RWPE2 (cell line): ENCODE results near the gene NXPE3.
A peak's percentile ranks its signal among the peaks of the same experiment; 100 is the strongest.
"Not testable (repeated sequence)": the region's sequence is repeated elsewhere in the genome, so short reads cannot be mapped to it uniquely, and the experiment has no call there.

Experiments
- ATAC-seq: fragments of 200-7000 bp; cut with Tn5 transposase; 3 replicates; pipeline ENCODE4 v1.9.1; 2021; ENCODE audit warnings: low read depth
- DNase-seq: peaks from one replicate; pipeline ENCODE4 v3.0.0-alpha.2; 2020; ENCODE audit warnings: low spot score
- H3K27ac ChIP-seq: fragments of 450-650 bp; 2 replicates; pipeline ENCODE4 v1.5.1; 2017; ENCODE audit warnings: mild to moderate bottlenecking; ENCODE audit not compliant: poor library complexity, severe bottlenecking
- H3K27me3 ChIP-seq: fragments of 250-450 bp; sonication (Bioruptor Pico); 2 replicates; pipeline ENCODE4 v1.5.1; 2021; ENCODE audit warnings: mild to moderate bottlenecking, moderate library complexity; ENCODE audit not compliant: insufficient read depth, poor library complexity, severe bottlenecking
- H3K36me3 ChIP-seq: fragments of 250-450 bp; sonication (Bioruptor Pico); 2 replicates; pipeline ENCODE4 v1.5.1; 2020; ENCODE audit warnings: low read depth, mild to moderate bottlenecking, moderate library complexity
- H3K4me1 ChIP-seq: fragments of 250-450 bp; sonication (Bioruptor Pico); 2 replicates; pipeline ENCODE4 v1.5.1; 2021; ENCODE audit warnings: mild to moderate bottlenecking, moderate library complexity; ENCODE audit not compliant: insufficient read depth, poor library complexity, severe bottlenecking
- H3K4me3 ChIP-seq: fragments of 250-450 bp; sonication (Bioruptor Pico); 2 replicates; pipeline ENCODE4 v1.5.1; 2021; ENCODE audit warnings: mild to moderate bottlenecking, moderate library complexity; ENCODE audit not compliant: severe bottlenecking
- H3K9me3 ChIP-seq: fragments of 250-450 bp; sonication (Bioruptor Pico); 2 replicates; pipeline ENCODE4 v1.5.1; 2021; ENCODE audit warnings: mild to moderate bottlenecking, moderate library complexity; ENCODE audit not compliant: severe bottlenecking
- TF ChIP-seq, protein P1 (sequence below): fragments of 450-650 bp; IDR thresholded peaks from one replicate; pipeline ENCODE4 v1.5.1; 2017; ENCODE audit warnings: mild to moderate bottlenecking, moderate library complexity; ENCODE audit not compliant: poor library complexity, severe bottlenecking

The NXPE3 gene

DNA sequence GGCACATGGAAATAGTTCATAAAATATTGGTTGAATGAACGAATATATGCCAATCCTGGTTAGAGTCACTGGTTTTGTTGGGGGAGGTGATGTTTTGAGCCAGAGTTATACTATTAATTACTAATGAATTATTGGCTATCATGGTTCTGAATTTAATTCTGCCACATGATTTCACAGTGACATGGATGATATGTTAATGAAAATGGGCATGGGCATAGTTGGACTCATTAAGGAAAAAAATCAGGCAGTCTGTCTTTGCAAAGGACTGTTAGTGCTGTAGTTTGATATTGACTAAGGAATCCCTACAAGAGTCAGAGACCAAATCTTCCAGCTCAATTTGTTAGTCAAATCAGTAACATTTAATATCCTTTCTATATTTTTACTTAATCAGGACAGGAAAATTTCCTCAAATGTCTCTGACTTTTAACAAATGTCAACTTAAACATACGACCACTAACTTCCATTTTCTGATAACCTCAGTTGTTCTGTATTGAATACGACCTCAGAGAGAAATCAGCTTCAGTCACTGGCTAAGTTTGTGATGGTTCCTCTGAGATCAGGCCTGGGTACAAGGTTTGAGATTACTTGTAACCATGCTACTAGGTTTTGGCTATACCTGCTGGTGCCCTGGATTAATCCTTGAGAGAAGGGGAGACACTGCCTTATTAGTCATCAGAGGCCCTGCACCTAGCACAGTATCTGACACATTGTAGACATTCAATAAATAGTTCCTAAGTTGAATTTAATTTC, 83.6 kb downstream of the NXPE3 start:
- ATAC-seq (peak; percentile 45), DNase-seq (no peak)
- peaks cover 4% of the 10 kb centered on the region for H3K4me1 ChIP-seq
- no peak overlapping the region for H3K27ac ChIP-seq
- H3K4me3 ChIP-seq = no peak overlapping the region
- TF ChIP-seq, protein P1, sequence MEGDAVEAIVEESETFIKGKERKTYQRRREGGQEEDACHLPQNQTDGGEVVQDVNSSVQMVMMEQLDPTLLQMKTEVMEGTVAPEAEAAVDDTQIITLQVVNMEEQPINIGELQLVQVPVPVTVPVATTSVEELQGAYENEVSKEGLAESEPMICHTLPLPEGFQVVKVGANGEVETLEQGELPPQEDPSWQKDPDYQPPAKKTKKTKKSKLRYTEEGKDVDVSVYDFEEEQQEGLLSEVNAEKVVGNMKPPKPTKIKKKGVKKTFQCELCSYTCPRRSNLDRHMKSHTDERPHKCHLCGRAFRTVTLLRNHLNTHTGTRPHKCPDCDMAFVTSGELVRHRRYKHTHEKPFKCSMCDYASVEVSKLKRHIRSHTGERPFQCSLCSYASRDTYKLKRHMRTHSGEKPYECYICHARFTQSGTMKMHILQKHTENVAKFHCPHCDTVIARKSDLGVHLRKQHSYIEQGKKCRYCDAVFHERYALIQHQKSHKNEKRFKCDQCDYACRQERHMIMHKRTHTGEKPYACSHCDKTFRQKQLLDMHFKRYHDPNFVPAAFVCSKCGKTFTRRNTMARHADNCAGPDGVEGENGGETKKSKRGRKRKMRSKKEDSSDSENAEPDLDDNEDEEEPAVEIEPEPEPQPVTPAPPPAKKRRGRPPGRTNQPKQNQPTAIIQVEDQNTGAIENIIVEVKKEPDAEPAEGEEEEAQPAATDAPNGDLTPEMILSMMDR = no peak
- no peaks in the 10 kb centered on the region for H3K27me3 ChIP-seq
- H3K9me3 ChIP-seq = no peaks in the 10 kb centered on the region
- H3K36me3 ChIP-seq = peaks cover 40% of the 10 kb centered on the region

DNA sequence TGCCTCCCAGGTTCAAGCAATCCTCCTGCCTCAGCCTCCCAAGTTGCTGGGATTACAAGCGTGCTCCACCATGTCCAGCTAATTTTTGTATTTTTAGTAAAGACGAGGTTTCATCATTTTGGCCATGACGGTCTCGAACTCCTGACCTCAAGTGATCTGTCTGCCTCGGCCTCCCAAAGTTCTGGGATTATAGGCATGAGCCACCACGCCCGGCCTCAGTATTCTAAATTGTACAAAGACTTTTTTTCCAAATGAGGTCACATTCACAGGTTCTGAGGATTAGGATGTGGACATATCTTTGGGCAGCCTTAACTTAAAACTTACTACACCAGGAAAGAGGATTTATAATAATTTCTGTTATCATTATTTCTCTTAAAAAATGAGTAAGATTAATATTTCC, 85.9 kb downstream of the NXPE3 start:
- H3K27ac ChIP-seq, H3K4me1 ChIP-seq, H3K9me3 ChIP-seq: not testable (repeated sequence)

DNA sequence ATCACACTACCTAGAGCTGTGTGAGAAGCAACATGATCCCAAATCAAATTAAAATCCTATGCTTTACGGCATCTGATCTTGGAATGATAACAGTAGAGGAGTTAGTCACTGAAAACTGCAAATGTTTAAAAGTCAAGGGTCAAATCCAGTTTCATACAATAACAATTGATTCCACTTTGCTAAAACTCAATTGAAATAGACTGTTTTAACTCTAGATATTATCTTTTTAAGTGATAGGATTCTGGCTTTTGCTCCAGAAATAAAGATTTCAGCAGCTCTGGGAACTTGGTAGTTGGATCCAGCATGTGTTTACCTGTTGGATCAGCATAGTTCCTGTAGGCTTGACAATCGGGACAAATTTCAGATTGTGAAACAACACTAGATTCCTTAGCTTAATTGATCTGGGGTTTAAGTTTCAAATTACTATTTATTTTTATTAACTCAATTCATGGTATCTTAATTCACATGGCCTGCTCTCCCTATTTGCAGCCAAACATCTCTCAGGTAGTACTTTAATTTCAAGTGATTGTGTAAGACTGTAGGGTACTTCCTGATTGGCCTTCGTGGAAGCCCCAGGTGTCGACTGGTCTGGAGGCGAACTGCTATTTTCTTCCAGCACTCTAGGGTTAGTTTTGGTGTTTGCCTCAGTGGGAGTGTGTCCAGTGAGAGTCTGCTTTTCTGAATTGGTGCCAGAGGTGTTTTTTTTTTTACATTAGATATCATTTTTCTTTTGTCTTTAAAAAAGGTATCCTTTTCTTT, 86.9 kb downstream of the NXPE3 start:
- ATAC-seq (no peak), DNase-seq (no peak)
- H3K4me1 ChIP-seq = peaks cover 4% of the 10 kb centered on the region

More for the DNA sequence above, 85.9 kb downstream of the NXPE3 start:
- H3K27me3 ChIP-seq, H3K4me3 ChIP-seq, DNase-seq, ATAC-seq: not testable (repeated sequence)
- H3K36me3 ChIP-seq = peaks cover 17% of the 10 kb centered on the region

DNA sequence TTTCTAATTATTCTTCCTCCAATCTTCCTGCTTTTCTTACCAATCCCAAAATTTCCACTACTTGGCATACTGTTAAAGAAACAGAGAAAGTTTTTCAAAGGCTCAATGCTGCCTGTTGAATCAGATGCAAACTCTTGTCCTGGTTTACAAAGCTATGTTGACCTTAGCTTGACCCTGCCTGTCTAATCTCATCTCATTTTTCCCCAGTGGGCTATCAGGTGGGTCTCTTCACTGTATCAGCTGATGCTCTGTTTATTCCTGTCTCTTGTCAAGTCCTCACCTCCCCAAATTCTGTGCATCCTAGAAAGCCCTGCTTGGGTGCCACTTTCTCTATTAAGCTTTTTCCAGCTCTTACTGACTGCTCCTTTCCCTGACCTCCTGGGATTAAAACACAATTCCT, 88.5 kb downstream of the NXPE3 start:
- Histone ChIP-seq H3K36me3 (no peaks in the 10 kb centered on the region), H3K4me3 (no peak overlapping the region), H3K9me3 (no peaks in the 10 kb centered on the region), H3K27ac (no peak overlapping the region), H3K4me1 (peaks cover 4% of the 10 kb centered on the region), H3K27me3 (no peaks in the 10 kb centered on the region)
- TF ChIP-seq, protein P1 = no peak
- DNase-seq (no peak), ATAC-seq (no peak)

More for the DNA sequence above, 86.9 kb downstream of the NXPE3 start:
- no peak overlapping the region for H3K4me3 ChIP-seq
- H3K27me3 ChIP-seq = no peaks in the 10 kb centered on the region
- peaks cover 7% of the 10 kb centered on the region for H3K36me3 ChIP-seq
- H3K27ac ChIP-seq = no peak overlapping the region
- H3K9me3 ChIP-seq = no peaks in the 10 kb centered on the region
- TF ChIP-seq, protein P1 = no peak

DNA sequence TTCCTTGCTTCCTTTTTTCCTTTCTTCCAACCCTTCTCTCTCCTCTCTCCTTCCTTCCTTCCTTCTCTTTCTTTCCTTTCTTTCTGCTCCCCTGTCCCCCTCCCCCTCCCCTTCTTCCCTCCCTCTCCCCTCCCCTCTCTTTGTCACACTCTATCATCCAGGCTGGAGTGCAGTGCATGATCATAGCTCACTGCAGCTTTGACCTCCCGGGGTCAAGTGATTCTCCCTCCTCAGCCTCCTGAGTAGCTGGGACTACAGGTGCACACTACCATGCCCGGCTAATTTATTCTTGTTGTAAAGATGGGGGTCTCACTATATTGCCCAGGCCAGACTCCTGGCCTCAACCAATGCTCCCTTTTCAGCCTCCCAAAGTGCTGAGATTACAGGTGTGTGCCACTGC, 89.0 kb downstream of the NXPE3 start:
- Histone ChIP-seq H3K27ac (no peak overlapping the region), H3K27me3 (no peaks in the 10 kb centered on the region), H3K4me3 (no peak overlapping the region), H3K4me1 (peaks cover 4% of the 10 kb centered on the region), H3K36me3 (no peaks in the 10 kb centered on the region), H3K9me3 (no peaks in the 10 kb centered on the region)
- TF ChIP-seq, protein P1 = no peak
- ATAC-seq (no peak), DNase-seq (no peak)
